ENCODE results near the gene IL23R.

DNA sequence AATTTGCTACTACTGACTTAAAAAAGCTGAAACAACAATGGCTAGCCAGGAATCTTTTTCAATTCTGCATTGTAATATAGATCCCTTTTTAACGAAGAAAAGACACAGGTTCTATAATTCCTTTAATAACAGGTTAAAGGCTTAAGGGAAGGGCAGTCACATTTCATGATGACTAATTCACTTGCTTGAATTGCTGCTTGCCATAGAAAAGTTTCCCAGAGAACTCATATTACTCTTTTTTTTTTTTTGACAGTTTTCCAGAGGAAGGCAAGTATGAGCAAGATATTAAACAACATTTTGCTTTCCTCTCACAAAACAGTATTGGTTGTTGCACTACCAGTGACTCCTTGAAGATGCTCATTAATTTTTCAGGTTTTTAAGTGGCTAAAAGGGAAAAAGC lies 60.9 kb downstream of the IL23R start:
- TF ChIP-seq, protein P1, sequence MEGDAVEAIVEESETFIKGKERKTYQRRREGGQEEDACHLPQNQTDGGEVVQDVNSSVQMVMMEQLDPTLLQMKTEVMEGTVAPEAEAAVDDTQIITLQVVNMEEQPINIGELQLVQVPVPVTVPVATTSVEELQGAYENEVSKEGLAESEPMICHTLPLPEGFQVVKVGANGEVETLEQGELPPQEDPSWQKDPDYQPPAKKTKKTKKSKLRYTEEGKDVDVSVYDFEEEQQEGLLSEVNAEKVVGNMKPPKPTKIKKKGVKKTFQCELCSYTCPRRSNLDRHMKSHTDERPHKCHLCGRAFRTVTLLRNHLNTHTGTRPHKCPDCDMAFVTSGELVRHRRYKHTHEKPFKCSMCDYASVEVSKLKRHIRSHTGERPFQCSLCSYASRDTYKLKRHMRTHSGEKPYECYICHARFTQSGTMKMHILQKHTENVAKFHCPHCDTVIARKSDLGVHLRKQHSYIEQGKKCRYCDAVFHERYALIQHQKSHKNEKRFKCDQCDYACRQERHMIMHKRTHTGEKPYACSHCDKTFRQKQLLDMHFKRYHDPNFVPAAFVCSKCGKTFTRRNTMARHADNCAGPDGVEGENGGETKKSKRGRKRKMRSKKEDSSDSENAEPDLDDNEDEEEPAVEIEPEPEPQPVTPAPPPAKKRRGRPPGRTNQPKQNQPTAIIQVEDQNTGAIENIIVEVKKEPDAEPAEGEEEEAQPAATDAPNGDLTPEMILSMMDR (IDR thresholded peaks at IDR 0.05): no peak
- no peak for TF ChIP-seq POLR2A (IDR thresholded peaks at IDR 0.05)
